TTC549 (cell line): Measurements from ENCODE around the gene INSRR.

Experiments used
- FAIRE-seq: peaks from 2 replicates; lab custom pipeline; 2012; peaks lifted over from hg19 to GRCh38; lab: Jason Lieb, UNC

Gene INSRR

GRCh38 chr1:156874142-156874541 lies 15.2 kb upstream of the INSRR start:
- no peak for FAIRE-seq

DNA sequence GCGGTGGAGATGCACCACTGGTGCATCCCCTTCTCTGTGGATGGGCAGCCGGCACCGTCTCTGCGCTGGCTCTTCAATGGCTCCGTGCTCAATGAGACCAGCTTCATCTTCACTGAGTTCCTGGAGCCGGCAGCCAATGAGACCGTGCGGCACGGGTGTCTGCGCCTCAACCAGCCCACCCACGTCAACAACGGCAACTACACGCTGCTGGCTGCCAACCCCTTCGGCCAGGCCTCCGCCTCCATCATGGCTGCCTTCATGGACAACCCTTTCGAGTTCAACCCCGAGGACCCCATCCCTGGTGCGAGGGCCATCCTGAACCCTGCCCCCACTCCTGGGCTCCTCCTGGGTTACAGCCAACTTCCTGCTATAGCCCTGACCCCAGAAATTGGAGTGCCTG lies 14.7 kb upstream of the INSRR start:
- FAIRE-seq = no peak

- no peak for FAIRE-seq
Measured at GRCh38 chr1:156869455-156869854, 10.5 kb upstream of the INSRR start.

- FAIRE-seq = no peak
Measured at GRCh38 chr1:156868341-156868740, 9.4 kb upstream of the INSRR start.

DNA sequence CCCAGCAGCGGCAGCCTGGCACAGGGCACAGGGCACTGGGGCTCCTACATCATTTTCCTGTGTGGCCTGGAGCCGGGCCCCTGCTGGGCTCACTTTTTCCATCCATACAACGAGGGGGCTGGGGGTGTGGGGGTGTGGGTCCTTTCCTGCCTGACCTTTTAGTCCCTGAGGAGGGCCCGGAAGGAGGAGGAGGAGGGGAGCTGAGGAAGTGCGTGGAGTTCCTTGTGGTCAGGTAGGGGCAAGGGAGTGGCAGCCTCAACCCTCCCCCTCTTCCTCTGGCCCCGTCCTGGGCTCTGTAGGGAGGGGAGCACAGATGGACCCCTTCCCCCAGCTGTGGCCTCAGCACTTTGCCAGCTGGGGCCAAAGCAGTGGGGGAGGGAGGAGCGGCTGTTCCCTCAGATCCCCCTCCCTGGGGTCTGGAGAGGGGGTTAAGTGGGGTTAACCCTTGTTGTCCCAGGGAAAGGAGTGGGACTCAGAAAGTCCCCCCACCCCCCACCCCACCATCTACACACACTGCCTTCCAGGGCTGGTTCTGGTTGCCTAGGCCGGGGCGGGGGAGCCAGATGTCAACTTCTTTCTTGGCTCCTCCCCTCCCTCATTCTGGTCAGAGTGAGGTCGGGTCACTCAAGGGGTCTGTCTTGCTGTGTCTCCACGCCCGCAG lies 7.5 kb upstream of the INSRR start:
- no peak for FAIRE-seq

DNA sequence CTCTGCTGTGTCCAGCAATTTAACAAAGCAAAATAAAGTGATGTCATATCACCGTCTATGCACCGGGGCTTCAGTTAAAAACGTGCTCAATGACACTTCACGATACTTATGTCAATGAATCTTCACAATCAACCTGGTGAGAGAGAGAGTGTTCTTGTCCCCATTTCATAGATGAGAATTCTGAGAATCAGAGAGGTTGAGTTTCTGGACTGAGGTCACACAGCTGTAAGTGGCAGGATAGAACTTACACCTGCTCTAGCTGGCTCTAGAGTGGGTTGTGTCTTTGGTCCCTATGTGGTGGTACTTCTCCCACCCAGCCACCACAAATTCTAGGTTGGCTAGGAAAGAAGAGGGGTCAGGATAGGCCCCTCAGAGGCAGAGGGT lies 6.9 kb upstream of the INSRR start:
- no peak for FAIRE-seq

GRCh38 chr1:156865258-156865657 lies 6.3 kb upstream of the INSRR start:
- FAIRE-seq = no peak

DNA sequence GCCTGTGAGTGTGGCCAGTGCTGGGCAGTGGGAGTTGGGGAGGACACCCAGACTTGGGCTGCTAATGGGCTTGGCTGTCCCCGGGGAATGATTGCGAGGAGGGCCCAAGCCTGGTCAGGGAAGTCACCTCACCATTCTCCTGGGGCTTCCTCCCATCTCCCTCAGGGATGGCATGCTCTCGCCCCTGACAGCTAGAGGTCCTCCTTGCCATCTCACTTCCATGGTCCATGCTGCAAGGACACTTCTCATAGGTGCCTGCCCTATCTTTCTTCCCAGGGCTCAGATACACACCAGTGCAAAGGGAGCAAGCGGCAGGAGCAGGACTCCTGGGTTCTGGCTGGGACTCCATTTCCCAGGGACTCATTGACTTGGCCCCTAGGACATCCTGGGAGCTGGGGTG lies 5.9 kb upstream of the INSRR start:
- FAIRE-seq = no peak

DNA sequence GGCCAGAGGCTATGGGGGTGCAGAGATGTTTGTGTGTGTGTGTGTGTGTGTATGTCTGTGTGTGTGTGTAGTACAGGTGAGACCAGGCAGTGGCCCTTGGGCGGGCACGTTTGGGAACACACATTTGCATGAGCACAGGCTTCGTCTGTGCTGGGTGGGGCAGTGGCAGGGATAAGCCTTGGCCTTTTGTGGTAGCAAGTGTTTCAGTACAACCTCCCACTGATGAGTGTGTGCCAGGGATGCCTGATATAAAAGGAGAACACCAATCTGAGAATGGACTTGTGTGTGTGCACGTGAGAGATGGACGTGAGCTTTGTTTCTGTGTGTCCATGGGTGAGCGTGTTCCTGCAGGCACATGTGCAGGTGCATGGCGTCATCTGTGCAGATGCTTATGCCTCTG lies 4.7 kb upstream of the INSRR start:
- no peak for FAIRE-seq

- FAIRE-seq = no peak
Measured at GRCh38 chr1:156862997-156863599, 4.2 kb upstream of the INSRR start.

GRCh38 chr1:156862584-156862983 lies 3.7 kb upstream of the INSRR start:
- no peak for FAIRE-seq

DNA sequence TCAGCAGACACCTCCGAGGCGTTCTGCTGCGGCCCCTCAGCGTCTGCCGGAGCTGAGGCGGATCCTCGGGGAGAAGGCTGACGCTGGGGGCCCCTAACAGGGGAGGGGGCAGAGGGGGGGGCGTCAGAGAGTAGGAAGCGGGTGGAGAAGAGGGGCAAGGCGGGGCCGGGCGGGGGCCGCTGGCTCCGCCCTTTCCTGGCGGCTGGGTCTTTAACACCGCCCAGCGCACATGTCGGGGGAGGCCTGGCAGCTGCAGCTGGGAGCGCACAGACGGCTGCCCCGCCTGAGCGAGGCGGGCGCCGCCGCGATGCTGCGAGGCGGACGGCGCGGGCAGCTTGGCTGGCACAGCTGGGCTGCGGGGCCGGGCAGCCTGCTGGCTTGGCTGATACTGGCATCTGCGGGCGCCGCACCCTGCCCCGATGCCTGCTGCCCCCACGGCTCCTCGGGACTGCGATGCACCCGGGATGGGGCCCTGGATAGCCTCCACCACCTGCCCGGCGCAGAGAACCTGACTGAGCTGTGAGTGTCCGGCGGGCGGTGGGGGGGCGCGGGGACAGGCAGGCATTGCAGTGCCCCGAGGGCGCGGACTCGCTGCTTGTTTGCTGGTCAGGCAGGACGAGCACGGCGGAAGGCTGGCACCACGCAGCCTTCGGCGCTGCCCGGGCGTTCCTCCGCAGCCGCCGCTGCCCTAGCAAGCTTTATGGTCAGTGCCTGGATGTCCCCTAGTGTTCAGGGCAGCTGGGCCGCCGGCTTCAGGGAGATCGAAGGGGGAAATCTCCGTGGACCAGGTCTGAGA lies 1.9 kb upstream of the INSRR start, which contains the start of gene NTRK1:
NTRK1 (plus strand) TSS at position 238 of the 796 bp plus-strand sequence; CDS start at position 308, 70 bp downstream.
- FAIRE-seq = no peak

- FAIRE-seq = no peak
Measured at GRCh38 chr1:156860113-156860627, 1.3 kb upstream of the INSRR start.

DNA sequence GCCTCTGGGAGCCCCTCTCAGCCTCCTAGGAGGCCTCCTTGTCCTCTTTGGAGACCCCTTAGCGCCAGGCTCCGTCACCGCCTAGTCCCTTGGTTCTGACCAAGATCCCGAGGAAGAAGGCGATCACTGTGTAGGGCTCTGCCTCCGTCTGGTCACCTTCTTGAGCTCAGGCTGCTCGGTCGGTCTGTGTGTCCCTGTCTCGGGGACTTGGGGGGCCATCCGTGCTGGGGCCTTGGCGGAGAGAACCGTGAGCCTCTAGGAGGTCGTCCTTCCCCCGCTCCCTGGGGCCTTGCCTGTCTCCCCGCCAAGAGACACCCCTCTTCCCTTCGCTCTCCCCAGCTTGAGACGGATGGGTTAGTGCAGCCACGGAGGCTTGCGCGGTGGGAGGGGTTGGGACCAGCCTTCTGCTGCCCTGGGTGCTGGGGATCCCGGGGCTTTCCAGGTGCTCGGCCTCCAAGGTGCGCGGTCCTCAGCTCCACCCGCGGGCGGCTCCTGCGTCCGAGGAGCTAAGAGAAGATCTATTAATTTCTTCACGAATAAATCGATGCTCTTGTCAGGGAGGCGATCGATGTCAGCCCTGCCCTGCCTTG lies 701 bp upstream of the INSRR start:
- FAIRE-seq = no peak

- no peak for FAIRE-seq
Measured at GRCh38 chr1:156858555-156858956, 361 bp downstream of the INSRR start.

- no peak for FAIRE-seq
Measured at GRCh38 chr1:156857532-156857931, 1.4 kb downstream of the INSRR start.

DNA sequence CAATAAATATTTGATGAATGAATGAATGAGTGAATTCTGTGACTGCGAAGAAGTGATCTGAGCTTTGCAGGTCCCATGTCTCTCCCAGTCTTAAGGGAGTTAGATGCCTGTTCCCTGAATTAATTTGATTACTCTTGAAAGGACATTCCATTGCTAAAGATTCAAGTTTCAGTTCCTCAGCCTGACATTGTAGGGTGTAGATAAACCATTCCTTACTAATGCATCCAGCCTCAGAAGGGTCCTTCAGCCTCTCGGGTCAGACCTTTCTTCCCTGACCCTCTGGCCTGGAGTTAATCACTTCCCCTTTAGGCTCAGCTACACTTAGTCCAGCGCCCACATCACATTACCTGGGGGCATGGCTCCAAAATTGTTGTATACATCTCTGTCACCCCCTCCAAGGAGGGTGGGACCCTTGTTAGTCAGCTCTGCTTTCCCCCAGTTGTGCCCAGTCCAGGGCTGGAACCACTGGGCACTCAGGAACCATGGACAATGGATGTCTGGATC lies 2.6 kb downstream of the INSRR start:
- no peak for FAIRE-seq

DNA sequence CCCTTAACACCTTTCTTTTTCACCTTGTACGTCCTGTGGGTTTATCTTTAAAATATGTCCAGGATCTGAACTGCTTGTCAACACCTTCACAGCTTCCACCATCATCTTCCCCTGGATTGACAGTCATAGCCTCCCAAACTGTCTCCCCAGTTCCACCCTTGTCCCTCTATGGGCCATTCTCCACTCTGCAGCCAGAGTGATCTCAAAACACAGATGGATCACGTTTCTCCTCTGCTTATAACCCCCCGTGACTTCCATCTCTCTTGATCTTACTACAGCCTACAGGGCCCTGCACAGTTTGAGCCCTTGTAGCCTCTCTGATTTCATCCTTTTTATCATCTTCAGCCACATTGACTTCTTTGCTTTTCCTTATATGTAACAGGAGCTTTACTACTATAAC lies 4.3 kb downstream of the INSRR start:
- no peak for FAIRE-seq

DNA sequence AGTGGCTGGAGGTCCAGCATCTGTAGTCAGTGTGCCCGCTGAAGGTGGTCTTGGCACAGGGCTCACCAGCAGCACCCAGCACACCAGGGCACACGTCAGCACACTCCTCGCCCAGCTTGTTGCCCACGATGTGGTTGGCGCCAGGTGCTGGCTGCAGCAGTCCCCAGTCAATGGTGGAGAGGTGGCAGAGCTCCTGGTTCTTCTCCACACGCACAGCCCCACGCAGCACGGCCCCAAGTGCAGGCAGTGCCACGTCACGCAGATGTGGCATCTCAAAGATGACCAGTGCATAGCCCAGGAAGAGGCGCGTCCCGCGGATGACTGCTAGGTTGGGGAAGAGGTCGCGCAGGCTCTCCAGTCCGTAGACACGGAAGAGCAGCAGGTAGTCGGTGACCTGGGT lies 5.2 kb downstream of the INSRR start:
- FAIRE-seq = no peak

- FAIRE-seq = no peak
Measured at GRCh38 chr1:156852418-156852874, 6.5 kb downstream of the INSRR start.

DNA sequence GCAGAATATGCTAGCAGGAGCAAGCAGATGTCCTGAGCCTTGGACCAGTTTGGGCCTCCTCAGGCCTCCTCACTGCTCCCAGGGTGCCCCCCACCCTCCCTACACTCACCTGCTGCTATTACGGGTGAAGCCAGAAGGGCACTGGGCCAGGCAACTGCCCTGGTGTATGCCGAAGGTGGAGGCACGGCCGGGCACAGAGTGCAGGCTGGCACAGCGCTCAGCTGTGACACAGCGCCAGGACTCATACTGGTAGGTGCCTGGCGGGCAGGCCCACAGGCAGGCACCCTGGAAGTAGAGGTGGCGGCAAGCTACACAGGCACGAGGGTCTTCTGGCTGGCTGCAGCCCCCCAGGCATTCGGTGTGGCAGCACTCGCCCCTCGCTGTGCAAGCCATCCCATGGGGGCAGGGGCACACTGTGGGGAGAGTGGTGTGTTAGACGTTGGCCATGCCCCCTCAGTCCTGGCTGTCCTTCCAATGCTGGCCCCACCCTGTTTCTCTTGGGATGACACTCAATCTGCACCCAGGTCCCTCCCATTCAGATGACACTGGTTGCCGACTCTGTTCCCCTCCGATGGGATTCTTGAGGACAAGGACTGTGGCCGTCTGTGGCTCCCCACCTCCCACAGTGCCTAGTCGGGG lies 7.0 kb downstream of the INSRR start:
- no peak for FAIRE-seq

DNA sequence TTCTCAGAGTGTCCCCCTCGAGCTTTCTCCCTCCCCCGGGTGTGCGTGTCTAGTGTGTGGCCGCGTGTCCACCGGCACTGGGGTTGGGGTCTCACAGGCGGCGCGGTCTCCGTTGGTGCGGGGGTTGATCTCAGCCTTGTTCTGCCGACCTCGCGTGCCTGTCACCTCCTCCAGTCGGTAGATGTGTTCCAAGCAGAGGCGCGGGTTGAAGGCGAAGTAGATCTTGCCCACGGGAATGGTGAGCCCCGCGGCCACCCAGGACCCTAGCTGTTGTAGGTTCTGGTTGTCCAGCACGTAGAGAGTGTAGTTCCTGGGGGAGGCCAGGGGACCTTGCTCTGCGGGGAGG lies 9.8 kb downstream of the INSRR start:
- FAIRE-seq = no peak
